Endothelial cell (in vitro differentiated cells): Measurements from ENCODE around the gene PON3. TPM values are rescaled to one million over a fixed set of nuclear protein-coding genes. Genes with fewer than 3 reads are reported as not detected.

ENCODE experiments used
- DNase-seq: peaks from one replicate; pipeline ENCODE4 v3.0.0; 2021; ENCODE audit warnings: low spot score
- H3K27ac Mint-ChIP-seq: one replicate; pipeline ENCODE4 v1.8.0; 2021; ENCODE audit warnings: mixed read lengths, inconsistent platforms; ENCODE audit not compliant: unreplicated experiment
- H3K27me3 Mint-ChIP-seq: one replicate; pipeline ENCODE4 v1.8.0; 2021; ENCODE audit warnings: mild to moderate bottlenecking, moderate library complexity, mixed read lengths, inconsistent platforms; ENCODE audit not compliant: unreplicated experiment
- H3K36me3 Mint-ChIP-seq: one replicate; pipeline ENCODE4 v1.8.0; 2021; ENCODE audit warnings: mild to moderate bottlenecking, low read depth, mixed read lengths, inconsistent platforms; ENCODE audit not compliant: unreplicated experiment
- H3K4me1 Mint-ChIP-seq: one replicate; pipeline ENCODE4 v1.8.0; 2021; ENCODE audit warnings: mild to moderate bottlenecking, mixed read lengths, inconsistent platforms; ENCODE audit not compliant: unreplicated experiment
- H3K4me3 Mint-ChIP-seq: one replicate; pipeline ENCODE4 v1.8.0; 2021; ENCODE audit warnings: mild to moderate bottlenecking, mixed read lengths, inconsistent platforms; ENCODE audit not compliant: unreplicated experiment
- H3K9me3 Mint-ChIP-seq: one replicate; pipeline ENCODE4 v1.8.0; 2021; ENCODE audit warnings: mixed read lengths, inconsistent platforms; ENCODE audit not compliant: unreplicated experiment
- total RNA-seq: library from RNA; stranded (reverse); fragmentation: NEBNext Ultra II Directional; extraction: Animal tissue kit (Norgen Biotek cat#: 25700); gene quantifications from one replicate; pipeline ENCODE4 v1.2.1, GENCODE V29; 2021; ENCODE audit not compliant: unreplicated experiment
- TF ChIP-seq, protein P1 (sequence below): fragments of 200-600 bp; sonication (generic); IDR thresholded peaks from one replicate; pipeline ENCODE4 v1.5.0; 2021; ENCODE audit warnings: antibody characterized with exemption; ENCODE audit not compliant: unreplicated experiment

Gene PON3
- total RNA-seq, 1 donor from 2014 or later = 50.9 TPM

DNA sequence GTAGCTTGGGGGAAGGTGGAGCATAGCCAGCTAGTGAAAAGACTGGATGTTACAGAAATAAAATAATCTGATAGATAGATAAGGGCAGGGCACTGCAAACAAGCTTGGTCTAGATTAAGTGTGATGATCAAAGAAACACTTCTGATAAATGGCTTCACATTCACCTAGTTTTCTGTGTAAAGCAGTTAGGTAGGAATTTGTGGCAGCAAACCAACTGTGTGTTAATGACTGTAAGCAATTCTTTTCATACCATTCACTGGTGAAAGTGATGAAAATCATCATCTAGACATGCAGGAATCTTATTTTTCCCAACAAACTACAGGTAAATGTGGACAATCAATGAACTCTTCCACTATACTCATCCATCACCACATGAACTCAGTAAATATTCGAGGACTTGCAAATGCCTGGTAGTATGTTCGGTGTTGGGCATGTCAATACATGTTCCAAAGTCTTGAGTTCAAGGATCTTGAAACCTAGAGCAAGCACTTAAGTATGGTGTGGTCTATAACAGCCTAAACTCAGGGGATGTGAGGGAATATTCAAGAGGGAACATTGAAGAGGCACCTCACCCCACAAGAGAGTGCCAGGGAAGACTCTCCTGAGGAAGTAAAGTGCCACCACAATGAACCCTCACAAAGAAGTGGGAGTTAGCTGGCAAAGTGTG, 20.5 kb downstream of the PON3 start:
- TF ChIP-seq, protein P1, sequence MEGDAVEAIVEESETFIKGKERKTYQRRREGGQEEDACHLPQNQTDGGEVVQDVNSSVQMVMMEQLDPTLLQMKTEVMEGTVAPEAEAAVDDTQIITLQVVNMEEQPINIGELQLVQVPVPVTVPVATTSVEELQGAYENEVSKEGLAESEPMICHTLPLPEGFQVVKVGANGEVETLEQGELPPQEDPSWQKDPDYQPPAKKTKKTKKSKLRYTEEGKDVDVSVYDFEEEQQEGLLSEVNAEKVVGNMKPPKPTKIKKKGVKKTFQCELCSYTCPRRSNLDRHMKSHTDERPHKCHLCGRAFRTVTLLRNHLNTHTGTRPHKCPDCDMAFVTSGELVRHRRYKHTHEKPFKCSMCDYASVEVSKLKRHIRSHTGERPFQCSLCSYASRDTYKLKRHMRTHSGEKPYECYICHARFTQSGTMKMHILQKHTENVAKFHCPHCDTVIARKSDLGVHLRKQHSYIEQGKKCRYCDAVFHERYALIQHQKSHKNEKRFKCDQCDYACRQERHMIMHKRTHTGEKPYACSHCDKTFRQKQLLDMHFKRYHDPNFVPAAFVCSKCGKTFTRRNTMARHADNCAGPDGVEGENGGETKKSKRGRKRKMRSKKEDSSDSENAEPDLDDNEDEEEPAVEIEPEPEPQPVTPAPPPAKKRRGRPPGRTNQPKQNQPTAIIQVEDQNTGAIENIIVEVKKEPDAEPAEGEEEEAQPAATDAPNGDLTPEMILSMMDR = no peak
- Mint-ChIP-seq H3K36me3 (peaks cover 46% of the 10 kb centered on the region), H3K27ac (no peak overlapping the region), H3K4me1 (peaks cover 3% of the 10 kb centered on the region), H3K4me3 (peak overlapping the region; percentile 13), H3K27me3 (peaks cover 5% of the 10 kb centered on the region), H3K9me3 (peaks cover 6% of the 10 kb centered on the region)
- DNase-seq = no peak

DNA sequence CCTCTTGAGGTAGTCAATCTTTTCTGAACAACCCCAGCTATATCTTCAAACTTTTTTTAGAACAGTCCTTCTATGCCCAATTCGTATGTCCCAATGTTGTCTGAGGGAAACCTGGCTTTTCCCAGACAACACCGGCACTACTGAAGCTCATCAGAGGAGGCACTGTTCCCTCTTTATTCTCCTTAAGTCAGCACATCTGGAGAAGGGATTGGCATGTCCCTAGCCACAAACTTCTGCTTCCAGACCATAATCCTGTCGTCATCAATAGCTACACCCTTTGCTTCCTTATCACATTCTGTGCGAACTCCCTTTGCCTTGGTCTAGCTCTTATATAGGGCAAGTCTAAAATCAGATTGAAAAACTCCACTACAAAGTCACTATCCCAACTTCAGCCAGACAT, 22.9 kb downstream of the PON3 start:
- no peak overlapping the region for H3K27ac Mint-ChIP-seq
- H3K27me3 Mint-ChIP-seq = peaks cover 5% of the 10 kb centered on the region
- H3K4me1 Mint-ChIP-seq = no peaks in the 10 kb centered on the region

DNA sequence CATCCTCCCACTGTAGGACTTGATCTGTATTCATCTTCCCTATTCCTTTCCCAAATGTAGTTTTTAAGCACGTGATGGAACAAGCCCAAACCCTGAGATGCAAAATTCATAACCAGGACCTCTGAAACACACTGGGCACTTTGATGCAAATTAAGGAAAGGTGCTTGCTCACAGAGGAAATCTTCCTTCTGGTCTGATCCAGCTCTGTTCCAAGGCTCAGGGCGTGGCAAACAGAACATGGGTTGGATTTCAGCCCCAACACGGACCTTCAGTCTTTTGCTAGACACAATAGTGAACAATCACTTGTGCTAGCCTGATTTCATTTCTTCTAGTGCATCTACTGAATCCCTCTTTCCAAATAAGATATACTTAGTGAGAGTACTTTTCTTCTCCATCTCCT, 27.9 kb downstream of the PON3 start:
- no peaks in the 10 kb centered on the region for H3K9me3 Mint-ChIP-seq

More for the DNA sequence above, 22.9 kb downstream of the PON3 start:
- TF ChIP-seq, protein P1 = no peak
- Mint-ChIP-seq H3K36me3 (peaks cover 30% of the 10 kb centered on the region), H3K4me3 (no peak overlapping the region), H3K9me3 (no peaks in the 10 kb centered on the region)
- DNase-seq = no peak

DNA sequence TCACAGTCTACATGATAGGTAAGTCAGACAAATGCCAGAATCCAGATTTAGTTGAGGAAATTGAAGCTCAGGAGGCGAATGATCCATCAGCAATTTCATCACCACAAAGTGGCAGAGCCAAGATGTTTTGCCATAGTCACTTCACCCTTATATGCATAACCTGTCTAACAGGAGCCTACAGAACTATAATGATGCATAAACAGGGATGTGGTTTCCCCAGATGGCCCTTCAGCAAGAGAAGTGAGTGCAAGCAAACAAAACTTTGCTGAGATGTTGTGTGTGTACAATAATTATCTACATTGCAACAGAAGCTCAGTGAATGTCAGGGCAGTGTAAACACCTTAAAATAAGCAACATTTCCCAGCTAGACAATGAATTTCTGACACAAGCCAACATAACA, 28.6 kb downstream of the PON3 start:
- no peak overlapping the region for H3K27ac Mint-ChIP-seq

More for the DNA sequence above, 27.9 kb downstream of the PON3 start:
- no peak for DNase-seq
- Mint-ChIP-seq H3K4me3 (no peak overlapping the region), H3K4me1 (no peaks in the 10 kb centered on the region), H3K36me3 (peaks cover 20% of the 10 kb centered on the region), H3K27ac (no peak overlapping the region), H3K27me3 (no peaks in the 10 kb centered on the region)
- TF ChIP-seq, protein P1 = no peak

DNA sequence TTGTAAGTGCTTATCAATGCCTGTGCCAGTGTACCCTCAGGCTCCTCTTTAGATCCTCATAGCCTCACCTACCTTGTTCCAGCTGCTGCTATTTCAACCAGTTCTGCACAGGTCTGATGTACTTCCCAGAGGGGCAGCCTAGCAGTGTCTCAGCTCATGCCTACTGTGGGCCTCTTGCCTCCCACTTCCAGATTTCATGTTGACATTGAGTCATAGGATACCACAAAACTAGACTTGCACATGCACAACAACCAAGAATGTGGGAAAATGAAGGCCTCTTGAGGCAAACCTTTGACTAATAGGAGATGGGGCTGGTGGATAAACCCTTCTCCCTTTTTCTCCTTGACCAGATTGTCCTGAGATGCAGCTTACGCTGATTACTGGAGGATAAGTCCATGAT, 31.0 kb downstream of the PON3 start:
- H3K9me3 Mint-ChIP-seq = no peaks in the 10 kb centered on the region
- DNase-seq = no peak
- H3K36me3 Mint-ChIP-seq = peaks cover 17% of the 10 kb centered on the region
- TF ChIP-seq, protein P1 = no peak
- no peak overlapping the region for H3K4me3 Mint-ChIP-seq
- no peaks in the 10 kb centered on the region for H3K4me1 Mint-ChIP-seq
- no peak overlapping the region for H3K27ac Mint-ChIP-seq
- H3K27me3 Mint-ChIP-seq = no peaks in the 10 kb centered on the region

More for the DNA sequence above, 28.6 kb downstream of the PON3 start:
- Mint-ChIP-seq H3K27me3 (no peaks in the 10 kb centered on the region), H3K4me3 (no peak overlapping the region), H3K4me1 (no peaks in the 10 kb centered on the region), H3K9me3 (no peaks in the 10 kb centered on the region), H3K36me3 (peaks cover 21% of the 10 kb centered on the region)
- TF ChIP-seq, protein P1 = no peak
- DNase-seq = no peak
